ENCODE data around the gene UBXN4.

Gene UBXN4

DNA sequence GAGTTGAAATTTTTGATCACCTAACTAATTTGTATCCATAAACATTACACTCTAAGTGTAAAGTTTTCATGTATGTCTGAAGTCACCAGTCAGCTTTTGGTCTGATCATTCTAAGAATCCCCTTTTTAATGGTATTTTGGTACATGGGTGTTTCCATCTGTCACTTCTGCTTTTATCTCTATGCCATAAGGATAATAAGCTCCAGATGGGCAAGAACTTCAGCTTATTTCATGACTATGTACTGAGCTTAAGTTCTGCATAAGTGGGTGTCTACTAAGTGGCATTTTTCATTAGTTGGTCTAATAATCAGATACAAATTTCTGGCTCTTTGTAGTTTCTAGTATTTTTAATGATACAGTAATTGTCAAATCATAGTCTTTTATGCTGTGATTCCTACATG is 20.4 kb downstream of the UBXN4 start:
- no peak for DNase-seq (ENCODE audit: low read depth)
- TF ChIP-seq, protein P1, sequence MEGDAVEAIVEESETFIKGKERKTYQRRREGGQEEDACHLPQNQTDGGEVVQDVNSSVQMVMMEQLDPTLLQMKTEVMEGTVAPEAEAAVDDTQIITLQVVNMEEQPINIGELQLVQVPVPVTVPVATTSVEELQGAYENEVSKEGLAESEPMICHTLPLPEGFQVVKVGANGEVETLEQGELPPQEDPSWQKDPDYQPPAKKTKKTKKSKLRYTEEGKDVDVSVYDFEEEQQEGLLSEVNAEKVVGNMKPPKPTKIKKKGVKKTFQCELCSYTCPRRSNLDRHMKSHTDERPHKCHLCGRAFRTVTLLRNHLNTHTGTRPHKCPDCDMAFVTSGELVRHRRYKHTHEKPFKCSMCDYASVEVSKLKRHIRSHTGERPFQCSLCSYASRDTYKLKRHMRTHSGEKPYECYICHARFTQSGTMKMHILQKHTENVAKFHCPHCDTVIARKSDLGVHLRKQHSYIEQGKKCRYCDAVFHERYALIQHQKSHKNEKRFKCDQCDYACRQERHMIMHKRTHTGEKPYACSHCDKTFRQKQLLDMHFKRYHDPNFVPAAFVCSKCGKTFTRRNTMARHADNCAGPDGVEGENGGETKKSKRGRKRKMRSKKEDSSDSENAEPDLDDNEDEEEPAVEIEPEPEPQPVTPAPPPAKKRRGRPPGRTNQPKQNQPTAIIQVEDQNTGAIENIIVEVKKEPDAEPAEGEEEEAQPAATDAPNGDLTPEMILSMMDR (IDR thresholded peaks at IDR 0.05; ENCODE audit: insufficient read depth, low read depth, low read length, missing control alignments), result no peak
- no peak overlapping the region for H3K4me3 ChIP-seq (ENCODE audit: low read length)

DNA sequence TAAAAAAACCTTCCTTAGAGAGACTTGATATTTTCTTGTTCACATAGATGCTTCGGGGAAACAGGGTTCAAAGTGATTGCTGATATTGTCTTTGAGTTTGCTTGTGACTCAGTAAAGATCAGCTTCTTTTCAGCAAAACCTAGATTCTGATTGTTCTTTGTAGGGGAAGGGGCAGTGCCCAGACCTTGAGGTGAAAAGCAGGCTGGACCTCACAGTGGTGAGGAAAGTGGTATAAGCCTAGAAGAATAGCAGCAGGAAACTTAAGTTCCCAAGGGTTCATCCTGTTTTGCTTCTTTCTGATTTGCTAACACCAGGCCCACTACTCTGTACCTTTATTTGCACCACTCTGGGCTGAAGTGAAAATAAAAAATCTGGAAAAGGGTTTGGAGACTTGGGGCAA is 20.9 kb downstream of the UBXN4 start:
- DNase-seq (ENCODE audit: low read depth), result no peak
- TF ChIP-seq, protein P1 (IDR thresholded peaks at IDR 0.05; ENCODE audit: insufficient read depth, low read depth, low read length, missing control alignments), result no peak
- H3K4me3 ChIP-seq (ENCODE audit: low read length), result no peak overlapping the region

DNA sequence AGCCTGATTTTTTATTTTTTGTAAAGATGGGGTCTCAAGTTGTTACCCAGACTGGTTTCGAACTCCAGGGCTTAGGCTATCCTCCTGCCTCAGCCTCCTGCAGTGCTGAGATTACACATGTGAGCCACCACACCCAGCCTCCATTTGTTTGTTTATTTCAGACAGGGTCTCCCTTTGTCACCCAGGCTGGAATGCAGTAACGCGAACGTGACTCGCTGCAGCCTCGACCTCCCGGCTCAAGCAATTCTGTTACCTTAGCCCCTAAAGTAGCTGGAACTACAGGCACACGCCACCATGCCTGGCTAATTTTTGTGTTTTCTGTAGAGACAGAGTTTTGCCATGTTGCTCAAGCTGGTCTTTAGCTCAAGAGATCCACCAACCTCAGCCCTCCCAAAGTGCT is 27.2 kb downstream of the UBXN4 start:
- DNase-seq (ENCODE audit: low read depth), result no peak
- H3K4me3 ChIP-seq (ENCODE audit: low read length), result no peak overlapping the region
- TF ChIP-seq, protein P1 (IDR thresholded peaks at IDR 0.05; ENCODE audit: insufficient read depth, low read depth, low read length, missing control alignments), result no peak

DNA sequence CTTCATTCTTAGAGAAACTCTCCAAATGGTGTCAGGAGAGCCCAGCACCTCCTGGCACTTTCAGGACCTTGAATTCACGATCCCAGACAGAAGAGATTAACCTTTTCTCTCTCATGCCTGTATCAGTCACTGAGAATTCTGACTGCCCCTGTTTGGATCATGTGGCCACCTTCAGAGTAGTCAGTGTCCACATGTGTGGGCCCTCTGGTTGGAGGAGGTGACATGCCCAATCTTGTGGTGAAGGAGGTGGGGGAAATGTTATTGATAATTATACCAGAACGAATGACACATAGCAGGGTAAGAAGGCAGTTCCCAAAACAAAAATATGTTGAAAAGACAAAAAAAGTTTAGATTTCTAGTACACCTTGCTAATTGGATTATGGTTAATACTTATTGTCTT is 31.7 kb downstream of the UBXN4 start:
- DNase-seq (ENCODE audit: low read depth), result no peak
- no peak overlapping the region for H3K4me3 ChIP-seq (ENCODE audit: low read length)
- TF ChIP-seq, protein P1 (IDR thresholded peaks at IDR 0.05; ENCODE audit: insufficient read depth, low read depth, low read length, missing control alignments), result no peak

DNA sequence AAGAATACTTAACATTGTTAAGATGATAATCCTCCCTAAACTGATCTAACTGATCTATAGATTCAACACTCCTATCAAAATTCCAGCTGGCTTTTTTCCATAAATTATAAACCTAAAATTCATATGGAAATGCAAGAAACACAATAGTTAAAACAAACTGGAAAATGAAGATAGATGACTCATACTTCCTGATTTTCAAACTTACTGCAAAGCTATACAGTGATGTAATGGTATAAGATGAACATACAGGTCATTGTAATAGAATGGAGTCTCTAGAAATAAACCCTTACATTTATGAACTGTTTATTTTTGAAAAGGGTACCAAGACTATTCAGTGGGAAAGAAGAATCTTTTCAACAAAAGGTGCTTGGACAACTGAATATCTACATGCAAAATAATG is 32.3 kb downstream of the UBXN4 start:
- peak; percentile 46 for DNase-seq (ENCODE audit: low read depth)
- H3K4me3 ChIP-seq (ENCODE audit: low read length), result no peak overlapping the region
- TF ChIP-seq, protein P1 (IDR thresholded peaks at IDR 0.05; ENCODE audit: insufficient read depth, low read depth, low read length, missing control alignments), result no peak

DNA sequence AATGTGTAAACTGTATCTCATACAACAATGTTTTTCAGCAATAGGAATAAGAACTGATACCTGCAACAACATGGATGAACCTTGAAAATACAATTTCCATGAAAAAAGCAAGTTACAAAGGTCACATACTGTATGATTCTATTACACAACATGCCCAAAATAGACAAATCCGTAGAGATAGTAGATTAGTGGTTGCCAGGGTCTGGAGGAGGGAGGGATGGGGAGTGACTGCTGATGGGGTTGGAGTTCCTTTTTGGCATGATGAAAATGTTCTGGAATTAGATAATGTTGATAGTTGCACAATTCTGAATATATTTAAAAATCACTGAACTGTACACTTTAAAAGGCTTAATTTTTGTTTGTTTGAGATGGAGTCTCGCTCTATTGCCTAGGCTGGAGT is 33.8 kb downstream of the UBXN4 start:
- no peak overlapping the region for H3K4me3 ChIP-seq (ENCODE audit: low read length)
- TF ChIP-seq, protein P1 (IDR thresholded peaks at IDR 0.05; ENCODE audit: insufficient read depth, low read depth, low read length, missing control alignments), result no peak
- no peak for DNase-seq (ENCODE audit: low read depth)

DNA sequence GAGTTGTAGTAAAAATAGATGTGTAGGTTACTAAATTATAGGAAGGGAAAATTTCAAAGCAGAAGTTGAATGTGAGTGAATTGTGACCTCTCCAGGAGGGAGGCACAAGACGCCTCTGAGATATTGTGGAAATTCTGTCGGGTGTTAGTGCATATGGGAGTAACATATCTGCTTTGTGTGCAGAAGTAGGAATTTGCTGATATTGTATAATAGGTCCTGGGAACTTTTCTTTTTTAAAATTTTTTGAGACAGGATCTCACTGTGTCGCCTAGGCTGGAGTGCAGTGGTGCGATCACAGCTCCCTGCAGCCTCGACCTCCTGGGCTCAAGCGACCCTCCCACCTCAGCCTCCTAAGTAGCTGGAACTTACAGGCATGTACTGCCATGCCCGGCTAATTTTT is 34.7 kb downstream of the UBXN4 start:
- no peak for DNase-seq (ENCODE audit: low read depth)
- no peak overlapping the region for H3K4me3 ChIP-seq (ENCODE audit: low read length)
- TF ChIP-seq, protein P1 (IDR thresholded peaks at IDR 0.05; ENCODE audit: insufficient read depth, low read depth, low read length, missing control alignments), result no peak

Measured in epithelial cell of esophagus (primary cell).